GM18505 (cell line): ENCODE data around the gene PPARGC1A.

Source experiments
- ATAC-seq: cut with Tn5 transposase; IDR thresholded peaks from one replicate; pipeline ENCODE4 v1.9.1; 2021; ENCODE audit not compliant: unreplicated experiment
- POLR2A ChIP-seq: IDR thresholded peaks from 4 replicates; pipeline ENCODE4 v1.6.1; 2011; ENCODE audit warnings: borderline replicate concordance; ENCODE audit not compliant: insufficient read depth, insufficient read length; ENCODE audit errors: extremely low read depth

The PPARGC1A gene

GRCh38 chr4:23828779-23829178 is 61.1 kb downstream of the PPARGC1A start:
- no peak for TF ChIP-seq POLR2A
- no peak for ATAC-seq

- no peak for ATAC-seq
Measured at GRCh38 chr4:23828020-23828715, 61.7 kb downstream of the PPARGC1A start.

GRCh38 chr4:23822181-23822580 is 67.7 kb downstream of the PPARGC1A start:
- no peak for ATAC-seq
- TF ChIP-seq POLR2A = no peak

More at GRCh38 chr4:23828020-23828715, 61.7 kb downstream of the PPARGC1A start:
- TF ChIP-seq POLR2A = no peak

GRCh38 chr4:23819041-23819511 is 70.8 kb downstream of the PPARGC1A start:
- ATAC-seq = no peak
- TF ChIP-seq POLR2A = no peak

- ATAC-seq = no peak
Measured at GRCh38 chr4:23818097-23818885, 71.6 kb downstream of the PPARGC1A start.

GRCh38 chr4:23814996-23815660 is 74.7 kb downstream of the PPARGC1A start:
- no peak for ATAC-seq
- TF ChIP-seq POLR2A = no peak

More at GRCh38 chr4:23818097-23818885, 71.6 kb downstream of the PPARGC1A start:
- TF ChIP-seq POLR2A = no peak

GRCh38 chr4:23814587-23814986 is 75.3 kb downstream of the PPARGC1A start:
- ATAC-seq = no peak
- no peak for TF ChIP-seq POLR2A

GRCh38 chr4:23811161-23811560 is 78.7 kb downstream of the PPARGC1A start:
- no peak for ATAC-seq
- no peak for TF ChIP-seq POLR2A

GRCh38 chr4:23805450-23805851 is 84.4 kb downstream of the PPARGC1A start:
- no peak for TF ChIP-seq POLR2A
- no peak for ATAC-seq

GRCh38 chr4:23789762-23790161 is 100.1 kb downstream of the PPARGC1A start:
- no peak for TF ChIP-seq POLR2A
- ATAC-seq = no peak

- no peak for TF ChIP-seq POLR2A
- no peak for ATAC-seq
Measured at GRCh38 chr4:23788460-23788859, 101.4 kb downstream of the PPARGC1A start.

GRCh38 chr4:23788027-23788426 is 101.8 kb downstream of the PPARGC1A start:
- no peak for ATAC-seq
- TF ChIP-seq POLR2A = no peak

- no peak for TF ChIP-seq POLR2A
- ATAC-seq = no peak
Measured at GRCh38 chr4:23782778-23783437, 106.9 kb downstream of the PPARGC1A start.

- no peak for ATAC-seq
- TF ChIP-seq POLR2A = no peak
Measured at GRCh38 chr4:23779839-23780238, 110.0 kb downstream of the PPARGC1A start.

GRCh38 chr4:23779422-23779821 is 110.4 kb downstream of the PPARGC1A start:
- no peak for TF ChIP-seq POLR2A
- ATAC-seq = no peak
